ENCODE data around the gene SPNS2.

Gene SPNS2

DNA sequence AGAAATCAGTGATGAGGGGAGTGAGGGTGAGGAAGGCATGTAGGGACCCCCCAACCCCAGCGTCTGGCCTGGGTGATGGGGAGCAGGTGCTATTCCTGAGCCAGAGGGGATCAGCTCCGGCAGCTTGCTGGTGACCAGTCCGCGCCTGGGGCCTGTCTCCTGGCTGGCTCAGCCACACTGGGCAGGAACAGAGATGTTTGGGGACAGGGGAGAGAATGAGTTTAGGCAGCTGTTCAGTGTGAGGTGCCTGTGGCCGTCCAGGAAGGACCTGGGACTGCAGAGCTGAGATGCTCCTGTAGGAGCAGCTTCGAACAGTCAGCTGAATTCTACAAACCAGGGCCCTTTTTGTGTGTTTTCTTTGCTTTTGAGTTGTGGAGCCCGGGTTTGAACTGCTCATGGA lies 23.2 kb upstream of the SPNS2 start:
- TF ChIP-seq, protein P1, sequence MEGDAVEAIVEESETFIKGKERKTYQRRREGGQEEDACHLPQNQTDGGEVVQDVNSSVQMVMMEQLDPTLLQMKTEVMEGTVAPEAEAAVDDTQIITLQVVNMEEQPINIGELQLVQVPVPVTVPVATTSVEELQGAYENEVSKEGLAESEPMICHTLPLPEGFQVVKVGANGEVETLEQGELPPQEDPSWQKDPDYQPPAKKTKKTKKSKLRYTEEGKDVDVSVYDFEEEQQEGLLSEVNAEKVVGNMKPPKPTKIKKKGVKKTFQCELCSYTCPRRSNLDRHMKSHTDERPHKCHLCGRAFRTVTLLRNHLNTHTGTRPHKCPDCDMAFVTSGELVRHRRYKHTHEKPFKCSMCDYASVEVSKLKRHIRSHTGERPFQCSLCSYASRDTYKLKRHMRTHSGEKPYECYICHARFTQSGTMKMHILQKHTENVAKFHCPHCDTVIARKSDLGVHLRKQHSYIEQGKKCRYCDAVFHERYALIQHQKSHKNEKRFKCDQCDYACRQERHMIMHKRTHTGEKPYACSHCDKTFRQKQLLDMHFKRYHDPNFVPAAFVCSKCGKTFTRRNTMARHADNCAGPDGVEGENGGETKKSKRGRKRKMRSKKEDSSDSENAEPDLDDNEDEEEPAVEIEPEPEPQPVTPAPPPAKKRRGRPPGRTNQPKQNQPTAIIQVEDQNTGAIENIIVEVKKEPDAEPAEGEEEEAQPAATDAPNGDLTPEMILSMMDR (conservative IDR thresholded peaks at IDR 0.05; ENCODE audit: low read depth, low read length) = no peak
- no peak overlapping the region for H3K4me3 ChIP-seq (ENCODE audit: low read depth, low read length)
- DNase-seq (ENCODE audit: low read depth) = no peak

DNA sequence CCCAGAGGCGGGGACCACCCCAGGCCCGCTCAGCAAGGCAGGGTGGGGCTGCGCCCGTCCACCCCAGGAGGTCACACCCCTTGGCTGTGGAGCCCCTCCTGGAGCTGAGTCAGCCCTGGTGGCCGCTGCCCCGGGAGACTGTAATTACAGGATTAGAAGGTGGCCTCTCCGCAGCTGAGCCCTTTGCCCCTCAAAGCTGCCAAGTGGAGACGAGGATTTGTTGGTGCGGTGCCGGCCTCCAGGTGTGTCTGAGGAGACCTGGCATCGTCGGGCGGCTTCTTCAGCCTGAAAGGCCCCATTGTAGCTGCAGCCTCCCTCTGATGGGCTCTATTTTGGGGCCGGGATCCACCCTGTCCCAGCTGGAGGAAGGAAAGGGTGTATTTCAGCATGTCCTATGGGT lies 22.7 kb upstream of the SPNS2 start:
- TF ChIP-seq, protein P1 (conservative IDR thresholded peaks at IDR 0.05; ENCODE audit: low read depth, low read length) = no peak
- no peak for DNase-seq (ENCODE audit: low read depth)
- H3K4me3 ChIP-seq (ENCODE audit: low read depth, low read length) = no peak overlapping the region

DNA sequence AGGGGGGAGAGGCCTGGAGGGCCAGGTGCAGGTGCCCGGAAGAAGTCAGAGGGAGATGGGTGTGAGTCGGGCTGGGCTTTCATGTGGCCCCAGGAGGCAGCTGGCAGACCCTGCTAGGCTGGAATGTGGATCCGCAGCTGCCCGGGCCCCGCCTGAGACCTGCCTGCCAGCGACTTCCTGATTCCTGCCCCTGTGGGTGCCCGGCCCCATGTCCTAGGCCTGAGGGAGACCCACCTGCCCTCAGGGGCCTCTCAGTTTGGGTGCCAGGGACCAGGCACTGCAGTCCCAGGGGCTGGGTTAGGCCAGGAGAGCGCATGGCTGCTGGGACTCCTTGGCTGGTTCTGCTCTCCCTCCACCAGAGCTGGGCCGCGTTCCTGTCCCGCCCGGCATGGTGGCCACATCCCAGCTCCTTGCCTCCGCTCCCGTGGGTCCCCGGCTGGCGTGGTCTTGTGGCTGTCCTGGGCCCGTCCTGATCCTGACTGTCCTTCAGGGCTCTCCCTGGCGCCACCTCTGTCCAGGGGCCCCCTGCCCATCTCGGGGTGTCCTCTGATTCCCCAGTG lies 22.1 kb upstream of the SPNS2 start:
- no peak overlapping the region for H3K4me3 ChIP-seq (ENCODE audit: low read depth, low read length)
- TF ChIP-seq, protein P1 (conservative IDR thresholded peaks at IDR 0.05; ENCODE audit: low read depth, low read length) = no peak
- no peak for DNase-seq (ENCODE audit: low read depth)

DNA sequence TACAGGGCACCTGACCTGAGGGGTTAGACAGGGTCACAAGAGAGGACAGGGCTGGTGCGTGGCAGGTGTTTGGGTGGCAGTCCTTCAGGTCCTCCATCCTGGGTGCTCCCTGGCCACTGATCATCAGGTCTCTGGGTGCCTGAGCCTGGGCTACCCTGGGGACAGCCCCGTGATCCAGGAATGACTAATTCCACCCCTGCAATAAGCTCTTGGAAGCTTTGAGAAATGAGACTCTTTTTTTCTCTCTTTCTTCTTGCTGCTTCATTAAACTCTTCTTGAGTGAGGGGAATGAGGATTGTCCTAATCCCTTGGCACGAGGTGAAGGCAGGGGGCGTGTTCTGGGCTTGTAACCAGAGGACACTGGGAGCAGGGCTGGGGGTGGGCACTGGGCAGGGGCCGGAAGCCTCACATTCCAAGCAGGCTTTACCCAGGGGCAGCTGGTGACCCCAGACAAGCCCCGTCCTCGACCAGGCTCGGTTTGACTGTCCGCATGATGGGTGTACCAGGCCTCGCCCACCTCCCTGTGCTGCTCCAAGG lies 21.4 kb upstream of the SPNS2 start:
- H3K4me3 ChIP-seq (ENCODE audit: low read depth, low read length) = no peak overlapping the region
- TF ChIP-seq, protein P1 (conservative IDR thresholded peaks at IDR 0.05; ENCODE audit: low read depth, low read length) = no peak
- no peak for DNase-seq (ENCODE audit: low read depth)

DNA sequence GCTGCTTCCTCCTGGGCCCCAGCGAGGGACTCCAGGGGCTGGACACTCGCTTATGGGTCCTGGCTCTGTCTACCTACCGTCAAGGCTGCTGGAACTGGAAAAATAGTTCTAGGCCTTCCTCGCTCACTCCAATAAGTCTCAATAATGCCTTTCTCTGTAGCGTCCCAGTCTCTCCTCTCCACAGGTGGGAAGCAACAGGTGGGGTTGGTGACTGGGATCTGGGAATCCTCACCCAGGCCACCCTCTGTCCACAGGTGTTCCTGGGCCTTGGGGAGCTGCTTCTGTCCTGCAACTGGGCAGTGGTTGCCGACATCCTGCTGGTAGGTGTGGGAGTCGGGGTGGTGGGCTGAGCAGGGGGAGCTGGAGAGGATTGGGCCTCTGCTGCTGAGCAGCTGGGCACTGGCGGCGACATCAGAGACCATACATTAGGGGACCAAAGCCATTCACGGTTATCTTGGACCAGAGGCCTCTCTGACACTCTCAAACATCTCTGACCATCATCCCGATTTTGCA lies 20.3 kb upstream of the SPNS2 start:
- DNase-seq (ENCODE audit: low read depth) = no peak
- TF ChIP-seq, protein P1 (conservative IDR thresholded peaks at IDR 0.05; ENCODE audit: low read depth, low read length) = no peak
- no peak overlapping the region for H3K4me3 ChIP-seq (ENCODE audit: low read depth, low read length)

DNA sequence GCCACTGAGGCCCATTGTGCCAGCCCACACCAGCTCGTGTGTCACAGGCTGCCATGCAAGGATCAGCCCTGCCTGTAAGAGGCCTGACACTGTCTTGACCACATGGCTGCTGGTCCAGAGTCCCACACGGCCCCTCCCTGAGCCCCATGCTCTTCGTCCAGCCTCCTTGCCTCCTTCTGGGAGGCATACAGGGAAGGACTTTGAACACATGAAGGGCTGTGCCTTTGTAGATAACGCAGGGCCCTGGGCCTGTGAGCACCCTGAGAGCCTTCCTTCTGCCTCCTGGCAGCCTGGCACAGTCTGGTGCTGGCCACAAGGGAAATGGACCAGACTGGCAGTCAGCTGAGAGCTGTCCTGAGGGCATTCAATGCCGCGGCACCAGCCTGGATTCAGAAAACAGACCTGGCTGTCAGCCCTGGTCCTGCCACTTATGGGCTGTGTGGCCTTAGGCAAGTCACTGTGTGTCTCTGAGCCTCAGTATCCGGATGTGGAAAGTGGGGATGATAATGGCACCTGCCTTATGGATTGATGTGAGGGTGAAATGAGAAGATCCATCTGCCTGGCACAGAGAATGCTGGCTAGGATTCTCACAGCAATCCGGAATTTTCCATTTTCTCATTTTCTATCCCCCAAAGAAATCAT lies 19.2 kb upstream of the SPNS2 start:
- no peak for DNase-seq (ENCODE audit: low read depth)
- TF ChIP-seq, protein P1 (conservative IDR thresholded peaks at IDR 0.05; ENCODE audit: low read depth, low read length) = no peak
- H3K4me3 ChIP-seq (ENCODE audit: low read depth, low read length) = no peak overlapping the region
